DMS114 treated with DMSO at 0.1 percent for 48 hours (cell line): Measurements from ENCODE around the gene IFTAP.
A peak's percentile ranks its signal among the peaks of the same experiment; 100 is the strongest.

Experiments
- DNase-seq: peaks from one replicate; lab custom pipeline; 2025; ENCODE audit not compliant: unreplicated experiment; lab: John Stamatoyannopoulos, UW

IFTAP gene

GRCh38 chr11:36596880-36597279, 2.6 kb downstream of the IFTAP start:
- no peak for DNase-seq

- DNase-seq, result no peak
These were observed 3.7 kb downstream of the IFTAP start, which contains the start of gene RAG2 for GRCh38 chr11:36598051-36598450. Gene RAG2 (minus strand): TSS chr11:36598236. CDS start chr11:36594168, 4,068 bp downstream.

- no peak for DNase-seq
These were observed 5.9 kb downstream of the IFTAP start for GRCh38 chr11:36600180-36600579.

- no peak for DNase-seq
These were observed 6.9 kb downstream of the IFTAP start for GRCh38 chr11:36601155-36601554.

- DNase-seq, result no peak
These were observed 7.8 kb downstream of the IFTAP start for GRCh38 chr11:36602135-36602534.

GRCh38 chr11:36605221-36606216, 11.2 kb downstream of the IFTAP start:
- DNase-seq, result no peak

GRCh38 chr11:36608491-36609199, 14.3 kb downstream of the IFTAP start:
- DNase-seq, result no peak

GRCh38 chr11:36609383-36609782, 15.1 kb downstream of the IFTAP start:
- DNase-seq, result no peak

- DNase-seq, result no peak
These were observed 21.5 kb downstream of the IFTAP start for GRCh38 chr11:36615826-36616225.

GRCh38 chr11:36617543-36618362, 23.5 kb downstream of the IFTAP start:
- no peak for DNase-seq

- no peak for DNase-seq
These were observed 24.2 kb downstream of the IFTAP start for GRCh38 chr11:36618363-36619047.

- no peak for DNase-seq
These were observed 25.2 kb downstream of the IFTAP start for GRCh38 chr11:36619502-36619901.

- DNase-seq, result no peak
These were observed 25.9 kb downstream of the IFTAP start for GRCh38 chr11:36620246-36620645.

GRCh38 chr11:36622431-36623136, 28.3 kb downstream of the IFTAP start:
- peak; percentile 76 for DNase-seq

GRCh38 chr11:36623494-36623893, 29.2 kb downstream of the IFTAP start:
- no peak for DNase-seq

- no peak for DNase-seq
These were observed 32.7 kb downstream of the IFTAP start for GRCh38 chr11:36627006-36627405.

- DNase-seq, result no peak
These were observed 33.2 kb downstream of the IFTAP start for GRCh38 chr11:36627471-36627870.

GRCh38 chr11:36628141-36628540, 33.8 kb downstream of the IFTAP start:
- DNase-seq, result no peak

GRCh38 chr11:36628765-36629244, 34.5 kb downstream of the IFTAP start:
- DNase-seq, result no peak

GRCh38 chr11:36631774-36632173, 37.5 kb downstream of the IFTAP start:
- DNase-seq, result no peak
